ENCODE measurements around the gene TANGO2. TPM values are rescaled to one million over a fixed set of nuclear protein-coding genes. Genes with fewer than 3 reads are reported as not detected.

The TANGO2 gene
- total RNA-seq, 2 donors from 2014 or later = 10.5 to 19.7 TPM

- Histone ChIP-seq H3K4me1 (no peaks in the 10 kb centered on the region), H3K36me3 (replicated peaks in 1 of 2; ENCODE audit: insufficient read depth in 1 of 2, low read depth in 2 of 2) (peaks cover 0 to 5% of the 10 kb centered on the region in 2 donors), H3K27me3 (no peaks in the 10 kb centered on the region), H3K27ac (no peak overlapping the region), H3K4me3 (no peak overlapping the region), H3K9me3 (no peaks in the 10 kb centered on the region)
- DNase-seq (no peak), ATAC-seq (no peak)
- TF ChIP-seq, protein P1, sequence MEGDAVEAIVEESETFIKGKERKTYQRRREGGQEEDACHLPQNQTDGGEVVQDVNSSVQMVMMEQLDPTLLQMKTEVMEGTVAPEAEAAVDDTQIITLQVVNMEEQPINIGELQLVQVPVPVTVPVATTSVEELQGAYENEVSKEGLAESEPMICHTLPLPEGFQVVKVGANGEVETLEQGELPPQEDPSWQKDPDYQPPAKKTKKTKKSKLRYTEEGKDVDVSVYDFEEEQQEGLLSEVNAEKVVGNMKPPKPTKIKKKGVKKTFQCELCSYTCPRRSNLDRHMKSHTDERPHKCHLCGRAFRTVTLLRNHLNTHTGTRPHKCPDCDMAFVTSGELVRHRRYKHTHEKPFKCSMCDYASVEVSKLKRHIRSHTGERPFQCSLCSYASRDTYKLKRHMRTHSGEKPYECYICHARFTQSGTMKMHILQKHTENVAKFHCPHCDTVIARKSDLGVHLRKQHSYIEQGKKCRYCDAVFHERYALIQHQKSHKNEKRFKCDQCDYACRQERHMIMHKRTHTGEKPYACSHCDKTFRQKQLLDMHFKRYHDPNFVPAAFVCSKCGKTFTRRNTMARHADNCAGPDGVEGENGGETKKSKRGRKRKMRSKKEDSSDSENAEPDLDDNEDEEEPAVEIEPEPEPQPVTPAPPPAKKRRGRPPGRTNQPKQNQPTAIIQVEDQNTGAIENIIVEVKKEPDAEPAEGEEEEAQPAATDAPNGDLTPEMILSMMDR (IDR thresholded peaks at IDR 0.05) = no peak
- TF ChIP-seq POLR2A (IDR thresholded peaks at IDR 0.05) = no peak
- intact Hi-C loops (cut with DNase I) = no loop called here
- WGBS, 2 donors = 94 to 100% methylated on average over 1 to 6 of the region's 6 CpGs
Observed at GRCh38 chr22:20051927-20052308, 31.0 kb downstream of the TANGO2 start.

GRCh38 chr22:20052309-20053259 is 31.7 kb downstream of the TANGO2 start:
- TF ChIP-seq, protein P1 (IDR thresholded peaks at IDR 0.05) = no peak
- TF ChIP-seq POLR2A (IDR thresholded peaks at IDR 0.05) = no peak
- Histone ChIP-seq H3K9me3 (no peaks in the 10 kb centered on the region), H3K27ac (no peak overlapping the region), H3K4me3 (no peak overlapping the region), H3K27me3 (no peaks in the 10 kb centered on the region), H3K4me1 (no peaks in the 10 kb centered on the region), H3K36me3 (replicated peaks in 1 of 2; ENCODE audit: insufficient read depth in 1 of 2, low read depth in 2 of 2) (peaks cover 0 to 5% of the 10 kb centered on the region in 2 donors)
- 88 to 92% methylated on average over 22 to 25 of the region's 26 CpGs for WGBS, 2 donors
- intact Hi-C loops (cut with DNase I) = no loop called here
- DNase-seq (no peak), ATAC-seq (no peak)

- peaks cover 0 to 5% of the 10 kb centered on the region in 2 donors for H3K36me3 ChIP-seq (replicated peaks in 1 of 2; ENCODE audit: insufficient read depth in 1 of 2, low read depth in 2 of 2)
- WGBS, 2 donors = 85 to 95% methylated on average over 5 to 14 of the region's 14 CpGs
- DNase-seq = no peak
Observed at GRCh38 chr22:20053407-20054033, 32.6 kb downstream of the TANGO2 start.

DNA sequence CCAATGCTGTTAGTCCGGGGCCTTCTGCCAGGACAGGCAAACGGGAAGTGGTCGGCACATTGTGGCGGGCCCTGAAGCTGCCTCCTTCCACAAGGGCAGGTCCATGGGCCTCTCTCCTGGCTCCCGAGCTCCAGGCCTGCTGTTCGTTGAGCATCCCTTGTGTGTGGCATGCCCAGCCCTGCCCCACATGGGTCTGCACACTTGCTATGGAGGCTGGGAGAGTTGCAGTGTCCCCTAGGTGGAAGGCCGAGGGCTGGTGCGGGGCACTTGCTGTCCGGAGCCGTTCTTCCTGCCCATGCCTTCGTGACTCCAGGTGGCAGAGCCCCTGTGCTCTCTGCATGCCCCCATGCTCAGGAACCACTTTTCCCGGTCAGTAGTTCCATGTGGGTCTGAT is 33.1 kb downstream of the TANGO2 start:
- peaks cover 0 to 5% of the 10 kb centered on the region in 2 donors for H3K36me3 ChIP-seq (replicated peaks in 1 of 2; ENCODE audit: insufficient read depth in 1 of 2, low read depth in 2 of 2)

More at GRCh38 chr22:20053407-20054033, 32.6 kb downstream of the TANGO2 start:
- Histone ChIP-seq H3K4me3 (no peak overlapping the region), H3K27ac (no peak overlapping the region), H3K4me1 (no peaks in the 10 kb centered on the region), H3K9me3 (no peaks in the 10 kb centered on the region), H3K27me3 (no peaks in the 10 kb centered on the region)
- intact Hi-C loops (cut with DNase I) = no loop called here
- ATAC-seq = no peak
- no peak for TF ChIP-seq POLR2A (IDR thresholded peaks at IDR 0.05)
- TF ChIP-seq, protein P1 (IDR thresholded peaks at IDR 0.05) = no peak

More for the DNA sequence above, 33.1 kb downstream of the TANGO2 start:
- Histone ChIP-seq H3K27me3 (no peaks in the 10 kb centered on the region), H3K4me3 (no peak overlapping the region), H3K27ac (no peak overlapping the region), H3K9me3 (no peaks in the 10 kb centered on the region), H3K4me1 (no peaks in the 10 kb centered on the region)
- ATAC-seq = no peak
- 84 to 91% methylated on average over 3 to 12 of the region's 12 CpGs for WGBS, 2 donors
- TF ChIP-seq, protein P1 (IDR thresholded peaks at IDR 0.05) = no peak
- TF ChIP-seq POLR2A (IDR thresholded peaks at IDR 0.05) = no peak
- DNase-seq = no peak
- intact Hi-C loops (cut with DNase I) = no loop called here

All from body of pancreas (tissue), 4 donors.